WERI-Rb-1 (cell line): Measurements from ENCODE around the gene ADIPOR2.

Source experiments
- DNase-seq: peaks from one replicate; pipeline ENCODE4 v3.0.0-alpha.2; 2020
- H3K27ac ChIP-seq: fragments of 250-450 bp; sonication (Bioruptor Pico); 2 replicates; pipeline ENCODE4 v1.5.1; 2020; ENCODE audit warnings: mild to moderate bottlenecking, moderate library complexity
- H3K27me3 ChIP-seq: fragments of 250-450 bp; sonication (Bioruptor Pico); 2 replicates; pipeline ENCODE4 v1.5.1; 2021; ENCODE audit warnings: mild to moderate bottlenecking, low read depth, moderate library complexity; ENCODE audit not compliant: insufficient read depth, severe bottlenecking
- H3K36me3 ChIP-seq: fragments of 250-450 bp; sonication (Bioruptor Pico); 2 replicates; pipeline ENCODE4 v1.5.1; 2020; ENCODE audit warnings: mild to moderate bottlenecking, moderate library complexity
- H3K4me3 ChIP-seq: 2 replicates; pipeline ENCODE4 v1.5.1; 2011; ENCODE audit warnings: low read depth, mild to moderate bottlenecking, control low read depth, low read length
- H3K9me3 ChIP-seq: fragments of 250-450 bp; sonication (Bioruptor Pico); 2 replicates; pipeline ENCODE4 v1.5.1; 2021; ENCODE audit warnings: mild to moderate bottlenecking, moderate library complexity; ENCODE audit not compliant: severe bottlenecking
- CTCF ChIP-seq: IDR thresholded peaks from 2 replicates; pipeline ENCODE4 v1.5.1; 2011; ENCODE audit warnings: low read depth, mild to moderate bottlenecking, control low read depth, inconsistent platforms, low read length

ADIPOR2 gene

GRCh38 chr12:1811281-1811947 is 120.5 kb downstream of the ADIPOR2 start:
- DNase-seq, result no peak
- Histone ChIP-seq H3K27ac (no peak overlapping the region), H3K4me3 (no peak overlapping the region), H3K36me3 (no peaks in the 10 kb centered on the region), H3K27me3 (no peaks in the 10 kb centered on the region), H3K9me3 (no peaks in the 10 kb centered on the region)
- no peak for TF ChIP-seq CTCF

GRCh38 chr12:1811948-1812291 is 121.0 kb downstream of the ADIPOR2 start:
- no peak for TF ChIP-seq CTCF
- Histone ChIP-seq H3K27ac (no peak overlapping the region), H3K27me3 (no peaks in the 10 kb centered on the region), H3K36me3 (no peaks in the 10 kb centered on the region), H3K9me3 (no peaks in the 10 kb centered on the region), H3K4me3 (no peak overlapping the region)
- no peak for DNase-seq

- no peaks in the 10 kb centered on the region for H3K9me3 ChIP-seq
- H3K27ac ChIP-seq, result no peak overlapping the region
- no peaks in the 10 kb centered on the region for H3K36me3 ChIP-seq
- no peaks in the 10 kb centered on the region for H3K27me3 ChIP-seq
- no peak for TF ChIP-seq CTCF
- no peak for DNase-seq
- H3K4me3 ChIP-seq, result no peak overlapping the region
Observed at GRCh38 chr12:1812650-1813302, 121.9 kb downstream of the ADIPOR2 start.

GRCh38 chr12:1814266-1814665 is 123.4 kb downstream of the ADIPOR2 start:
- Histone ChIP-seq H3K27me3 (no peaks in the 10 kb centered on the region), H3K27ac (no peak overlapping the region), H3K4me3 (no peak overlapping the region), H3K36me3 (no peaks in the 10 kb centered on the region), H3K9me3 (no peaks in the 10 kb centered on the region)
- TF ChIP-seq CTCF, result no peak
- no peak for DNase-seq

- no peak for TF ChIP-seq CTCF
- Histone ChIP-seq H3K9me3 (no peaks in the 10 kb centered on the region), H3K4me3 (no peak overlapping the region), H3K36me3 (no peaks in the 10 kb centered on the region), H3K27ac (no peak overlapping the region), H3K27me3 (no peaks in the 10 kb centered on the region)
- no peak for DNase-seq
Observed at GRCh38 chr12:1815108-1815507, 124.2 kb downstream of the ADIPOR2 start.
